ENCODE measurements around the gene SURF2. TPM values are rescaled to one million over a fixed set of nuclear protein-coding genes. Genes with fewer than 3 reads are reported as not detected.

The SURF2 gene
- total and polyA plus RNA-seq, 2 experiments from 2014 or later = 6.3 to 23.4 TPM

DNA sequence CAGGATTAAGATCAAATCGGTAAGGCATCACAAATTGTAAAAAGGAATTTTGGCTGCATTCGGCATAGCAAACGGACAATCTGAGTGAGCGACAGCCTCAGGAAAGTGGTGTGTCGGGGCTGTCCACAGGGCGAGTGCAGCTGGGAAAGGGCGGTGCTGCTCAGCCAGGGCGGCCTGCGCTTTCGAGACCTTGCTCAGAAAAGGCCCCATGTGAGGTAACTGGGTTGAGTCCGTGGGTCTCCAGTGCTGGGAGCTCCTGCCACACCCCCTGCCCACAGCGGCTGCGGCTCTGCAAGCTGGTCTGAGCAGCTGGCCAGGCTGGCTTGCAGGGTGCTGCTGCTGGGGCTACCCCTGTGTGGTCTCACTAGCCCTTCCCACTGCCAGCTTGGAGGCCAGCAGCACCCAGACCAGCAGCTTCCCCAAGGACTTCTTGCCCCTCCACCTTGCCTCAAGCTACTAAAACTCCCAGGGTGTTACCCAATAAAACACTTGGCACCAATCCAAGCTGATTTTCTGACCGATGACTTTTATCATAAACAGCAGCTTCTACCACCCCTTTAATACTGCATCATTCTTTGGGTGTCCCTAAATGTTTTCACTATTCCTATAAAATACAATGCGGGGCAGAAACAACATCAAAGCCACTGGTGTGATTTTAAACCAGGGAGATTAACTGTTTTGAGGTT, 6.2 kb downstream of the SURF2 start:
- Histone ChIP-seq H3K27me3 (replicated peaks; ENCODE audit: insufficient read depth) (no peaks in the 10 kb centered on the region), H2AFZ (no peak overlapping the region), H3F3A (ENCODE audit: insufficient read depth) (peaks cover 49% of the 10 kb centered on the region), H3K4me3 (no peak overlapping the region), H3K9me3 (ENCODE audit: low read depth) (no peaks in the 10 kb centered on the region), H3K9ac (no peak overlapping the region), H3K4me1 (ENCODE audit: insufficient read depth) (no peaks in the 10 kb centered on the region), H3K4me2 (ENCODE audit: unreplicated experiment) (no peak overlapping the region), H3K27ac (no peak overlapping the region), H3K9me2 (ENCODE audit: insufficient read depth) (no peaks in the 10 kb centered on the region), H3K36me3 (ENCODE audit: low read depth) (peaks cover 58% of the 10 kb centered on the region), H3K79me2 (ENCODE audit: insufficient read depth) (peaks cover 88% of the 10 kb centered on the region), H4K20me1 (ENCODE audit: insufficient read depth) (peaks cover 16% of the 10 kb centered on the region; the same call in 1 of the 2 replicates)
- in situ Hi-C loops (cut with MboI) = no loop called here
- no peak for TF ChIP-seq EZH2phosphoT487 (IDR thresholded peaks at IDR 0.05; ENCODE audit: insufficient read depth, low read depth)
- no peak for TF ChIP-seq EZH2 (IDR thresholded peaks at IDR 0.05; ENCODE audit: insufficient read depth, poor library complexity, severe bottlenecking)
- 83 to 85% methylated on average over 14 to 15 of the region's 15 CpGs for WGBS, 2 experiments (ENCODE audit: low coverage in 1 of 2, low lambda C conversion rate in 2 of 2, missing lambda C conversion rate in 2 of 2)
- no peak for DNase-seq

DNA sequence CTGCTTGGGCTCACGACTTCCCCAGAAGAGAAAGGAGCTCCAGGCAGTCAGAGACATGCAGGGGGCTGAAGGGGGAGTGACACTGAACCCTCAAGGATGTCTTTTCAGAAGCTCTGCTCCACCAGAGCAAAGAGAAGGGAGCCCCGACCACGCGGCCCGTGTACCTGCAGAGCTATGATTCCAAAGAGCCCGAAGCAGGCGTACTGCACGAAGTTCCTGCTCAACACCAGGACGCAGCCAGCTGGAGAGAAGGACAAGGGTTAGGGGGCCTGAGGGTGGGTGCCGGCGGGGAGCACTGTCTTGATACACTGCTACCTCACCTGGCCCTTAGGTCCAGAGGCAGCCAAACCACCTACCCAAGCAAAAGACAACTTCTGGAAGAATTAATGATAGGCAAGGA, 10.1 kb downstream of the SURF2 start:
- H3K4me1 ChIP-seq (ENCODE audit: insufficient read depth) = peaks cover 30% of the 10 kb centered on the region
- H3K9me3 ChIP-seq (ENCODE audit: low read depth) = no peaks in the 10 kb centered on the region
- no peak overlapping the region for H2AFZ ChIP-seq
- H3K36me3 ChIP-seq (ENCODE audit: low read depth) = peaks cover 55% of the 10 kb centered on the region
- no peak for DNase-seq
- no peaks in the 10 kb centered on the region for H3K27me3 ChIP-seq (replicated peaks; ENCODE audit: insufficient read depth)
- H3K4me2 ChIP-seq (ENCODE audit: unreplicated experiment) = no peak overlapping the region
- no peak overlapping the region for H3K4me3 ChIP-seq
- peaks cover 55% of the 10 kb centered on the region for H4K20me1 ChIP-seq (ENCODE audit: insufficient read depth)
- in situ Hi-C loops (cut with MboI) = no loop called here
- no peak overlapping the region for H3K9ac ChIP-seq
- H3K27ac ChIP-seq = no peak overlapping the region
- no peaks in the 10 kb centered on the region for H3K9me2 ChIP-seq (ENCODE audit: insufficient read depth)
- H3K79me2 ChIP-seq (ENCODE audit: insufficient read depth) = peaks cover 100% of the 10 kb centered on the region
- TF ChIP-seq EZH2phosphoT487 (IDR thresholded peaks at IDR 0.05; ENCODE audit: insufficient read depth, low read depth) (no peak), EZH2 (IDR thresholded peaks at IDR 0.05; ENCODE audit: insufficient read depth, poor library complexity, severe bottlenecking) (no peak)
- 97 to 98% methylated on average over 11 of the region's 11 CpGs for WGBS, 2 experiments (ENCODE audit: low coverage in 1 of 2, low lambda C conversion rate in 2 of 2, missing lambda C conversion rate in 2 of 2)
- H3F3A ChIP-seq (ENCODE audit: insufficient read depth) = peaks cover 38% of the 10 kb centered on the region

DNA sequence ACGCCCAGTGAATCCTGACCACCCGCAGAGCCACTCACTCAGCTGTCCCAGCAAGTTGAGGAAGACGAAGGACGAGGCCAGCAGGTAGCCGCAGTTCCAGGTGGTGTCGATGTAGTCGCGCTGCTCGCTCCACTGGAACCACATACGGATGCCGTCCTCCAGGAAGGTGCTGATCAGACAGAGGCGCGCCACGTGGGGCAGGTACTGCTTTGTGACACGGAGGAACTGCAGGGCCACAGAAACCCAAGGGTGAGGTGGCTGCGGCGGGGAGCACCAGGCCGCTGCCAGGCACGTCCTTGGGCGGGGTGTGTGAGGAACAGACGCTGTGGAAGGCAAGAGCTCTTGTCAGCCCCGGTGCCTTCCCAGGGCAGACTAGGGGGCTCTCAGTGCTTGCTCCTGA, 10.9 kb downstream of the SURF2 start:
- Histone ChIP-seq H3F3A (ENCODE audit: insufficient read depth) (peaks cover 33% of the 10 kb centered on the region), H3K36me3 (ENCODE audit: low read depth) (peaks cover 48% of the 10 kb centered on the region), H3K27me3 (replicated peaks; ENCODE audit: insufficient read depth) (no peaks in the 10 kb centered on the region), H3K4me2 (ENCODE audit: unreplicated experiment) (no peak overlapping the region), H3K4me3 (no peak overlapping the region), H3K9ac (no peak overlapping the region), H3K9me2 (ENCODE audit: insufficient read depth) (no peaks in the 10 kb centered on the region), H3K79me2 (ENCODE audit: insufficient read depth) (peaks cover 100% of the 10 kb centered on the region), H4K20me1 (ENCODE audit: insufficient read depth) (peaks cover 62% of the 10 kb centered on the region), H3K27ac (no peak overlapping the region), H2AFZ (no peak overlapping the region), H3K9me3 (ENCODE audit: low read depth) (no peaks in the 10 kb centered on the region), H3K4me1 (ENCODE audit: insufficient read depth) (peaks cover 38% of the 10 kb centered on the region)
- in situ Hi-C loops (cut with MboI) = no loop called here
- TF ChIP-seq EZH2phosphoT487 (IDR thresholded peaks at IDR 0.05; ENCODE audit: insufficient read depth, low read depth) (no peak), EZH2 (IDR thresholded peaks at IDR 0.05; ENCODE audit: insufficient read depth, poor library complexity, severe bottlenecking) (no peak)
- no peak for DNase-seq
- WGBS, 2 experiments (ENCODE audit: low coverage in 1 of 2, low lambda C conversion rate in 2 of 2, missing lambda C conversion rate in 2 of 2) = 88 to 91% methylated on average over 22 of the region's 22 CpGs

DNA sequence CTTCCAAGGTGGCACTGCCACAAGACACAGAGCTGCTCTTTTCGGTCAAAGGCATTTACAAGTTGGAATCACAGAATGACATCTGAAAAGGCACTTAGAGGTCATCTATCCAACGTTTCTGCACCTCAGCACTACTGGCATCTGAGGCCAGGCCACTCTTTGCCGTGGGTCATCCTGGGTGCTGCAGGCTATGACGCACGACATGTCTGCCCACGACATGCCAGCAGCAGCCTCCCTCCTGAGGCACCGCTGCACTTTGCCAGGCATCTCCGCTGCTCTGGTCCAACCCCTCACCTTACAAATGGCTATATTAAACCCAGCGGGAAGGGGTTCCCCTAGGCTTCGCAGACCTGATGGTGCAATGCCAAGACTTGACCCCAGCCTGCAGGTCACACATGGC, 11.4 kb downstream of the SURF2 start:
- Histone ChIP-seq H3K4me3 (no peak overlapping the region), H2AFZ (no peak overlapping the region), H3K9me2 (ENCODE audit: insufficient read depth) (no peaks in the 10 kb centered on the region), H3K79me2 (ENCODE audit: insufficient read depth) (peaks cover 100% of the 10 kb centered on the region), H3K27ac (0 out of 2 replicates have a peak overlapping the region, but pooled peaks have one; percentile 0), H3K9me3 (ENCODE audit: low read depth) (no peaks in the 10 kb centered on the region), H4K20me1 (ENCODE audit: insufficient read depth) (peaks cover 66% of the 10 kb centered on the region), H3K4me1 (ENCODE audit: insufficient read depth) (peaks cover 43% of the 10 kb centered on the region), H3K4me2 (ENCODE audit: unreplicated experiment) (no peak overlapping the region), H3K36me3 (ENCODE audit: low read depth) (peaks cover 44% of the 10 kb centered on the region), H3K9ac (peak overlapping the region; percentile 28; the same call in 1 of the 2 replicates), H3F3A (ENCODE audit: insufficient read depth) (peaks cover 33% of the 10 kb centered on the region), H3K27me3 (replicated peaks; ENCODE audit: insufficient read depth) (no peaks in the 10 kb centered on the region)
- in situ Hi-C loops (cut with MboI) = no loop called here
- 68 to 69% methylated on average over 10 of the region's 10 CpGs for WGBS, 2 experiments (ENCODE audit: low coverage in 1 of 2, low lambda C conversion rate in 2 of 2, missing lambda C conversion rate in 2 of 2)
- no peak for TF ChIP-seq EZH2 (IDR thresholded peaks at IDR 0.05; ENCODE audit: insufficient read depth, poor library complexity, severe bottlenecking)
- TF ChIP-seq EZH2phosphoT487 (IDR thresholded peaks at IDR 0.05; ENCODE audit: insufficient read depth, low read depth) = no peak
- no peak for DNase-seq

All from GM23248 (cell line).